ENCODE results near the gene RAC3.
"Not testable (repeated sequence)": the region's sequence is repeated elsewhere in the genome, so short reads cannot be mapped to it uniquely, and the experiment has no call there.

RAC3 gene

GRCh38 chr17:82025401-82026107 lies 5.9 kb upstream of the RAC3 start:
- DNase-seq: no peak

- DNase-seq: no peak
These were observed 3.2 kb upstream of the RAC3 start for GRCh38 chr17:82028246-82028645.

DNA sequence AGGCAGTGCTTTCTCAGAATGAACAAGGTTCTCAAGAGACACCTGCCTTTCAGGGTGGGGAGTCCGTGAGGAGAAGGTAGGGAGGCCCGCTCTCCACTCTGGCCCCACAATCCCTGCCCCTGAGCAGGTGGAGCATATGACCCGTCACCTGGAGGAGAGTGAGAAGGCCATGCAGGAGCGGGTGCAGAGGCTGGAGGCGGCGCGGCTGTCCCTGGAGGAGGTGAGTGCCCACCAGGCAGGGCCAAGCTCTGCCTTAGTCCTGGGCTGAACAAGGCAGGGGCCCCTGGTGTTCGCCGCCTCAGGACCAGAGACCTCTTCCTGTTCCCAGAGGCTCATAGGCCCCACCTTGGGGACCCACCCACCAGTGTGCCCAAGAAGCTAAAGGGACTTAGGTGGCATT lies 2.5 kb upstream of the RAC3 start:
- DNase-seq: no peak

DNA sequence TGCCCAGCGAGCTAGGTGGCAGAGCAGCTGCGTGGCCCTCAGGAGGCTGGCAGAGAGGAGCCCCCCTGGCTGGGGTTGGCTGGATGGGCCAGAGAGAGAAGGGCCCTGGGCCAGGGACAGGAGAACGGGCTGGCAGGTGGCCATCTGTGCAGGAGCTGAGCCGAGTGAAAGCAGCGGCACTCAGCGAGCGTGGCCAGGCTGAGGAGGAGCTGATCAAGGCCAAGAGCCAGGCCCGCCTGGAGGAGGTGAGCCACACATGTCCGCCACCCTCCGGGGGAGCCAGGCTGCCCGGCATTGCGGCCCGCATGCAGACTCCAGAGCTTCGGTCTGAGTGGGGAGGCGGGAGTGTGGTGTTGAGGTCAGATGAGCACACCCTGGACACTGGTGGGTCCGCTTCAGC lies 2.1 kb upstream of the RAC3 start:
- DNase-seq: no peak

- no peak for DNase-seq
These were observed 1.4 kb upstream of the RAC3 start for GRCh38 chr17:82029990-82030469.

DNA sequence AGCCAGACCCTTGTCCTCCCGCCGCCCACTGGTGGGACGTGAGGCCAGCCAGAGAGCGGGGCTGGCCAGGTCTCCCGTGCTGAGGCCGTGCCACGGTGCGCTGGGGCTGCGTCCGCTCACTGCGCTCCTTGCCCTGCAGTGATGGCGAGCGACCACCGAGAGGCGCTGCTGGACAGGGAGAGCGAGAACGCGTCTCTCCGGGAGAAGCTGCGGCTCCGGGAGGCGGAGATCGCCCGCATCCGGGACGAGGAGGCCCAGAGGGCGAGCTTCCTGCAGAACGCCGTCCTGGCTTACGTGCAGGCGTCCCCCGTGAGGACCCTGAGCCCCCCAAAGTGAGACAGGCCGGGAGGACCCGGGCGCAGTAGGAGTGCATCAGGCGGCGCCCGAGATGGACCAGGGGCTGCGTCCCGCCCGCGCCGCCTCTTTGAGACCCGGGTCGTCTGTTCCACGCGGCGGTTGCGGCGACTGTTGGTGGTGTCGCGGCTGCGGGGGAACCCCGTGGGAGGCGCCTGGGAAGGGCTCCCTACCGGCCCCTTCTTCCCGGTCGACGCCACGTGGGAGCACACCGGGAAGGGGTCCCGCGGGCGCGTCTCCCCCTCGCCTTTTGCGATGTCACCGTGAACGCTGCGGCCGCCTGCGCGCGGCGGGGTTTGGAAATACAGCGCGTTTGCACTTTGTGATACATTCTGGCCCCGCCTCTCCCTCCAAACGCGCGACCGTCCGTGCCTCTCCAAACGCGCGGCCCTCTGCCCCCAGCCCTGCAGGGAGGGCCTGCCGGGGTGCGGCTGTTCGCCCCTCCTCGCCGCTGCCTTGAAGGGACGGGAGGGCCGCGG lies 792 bp upstream of the RAC3 start:
- DNase-seq: peak; percentile 79

DNA sequence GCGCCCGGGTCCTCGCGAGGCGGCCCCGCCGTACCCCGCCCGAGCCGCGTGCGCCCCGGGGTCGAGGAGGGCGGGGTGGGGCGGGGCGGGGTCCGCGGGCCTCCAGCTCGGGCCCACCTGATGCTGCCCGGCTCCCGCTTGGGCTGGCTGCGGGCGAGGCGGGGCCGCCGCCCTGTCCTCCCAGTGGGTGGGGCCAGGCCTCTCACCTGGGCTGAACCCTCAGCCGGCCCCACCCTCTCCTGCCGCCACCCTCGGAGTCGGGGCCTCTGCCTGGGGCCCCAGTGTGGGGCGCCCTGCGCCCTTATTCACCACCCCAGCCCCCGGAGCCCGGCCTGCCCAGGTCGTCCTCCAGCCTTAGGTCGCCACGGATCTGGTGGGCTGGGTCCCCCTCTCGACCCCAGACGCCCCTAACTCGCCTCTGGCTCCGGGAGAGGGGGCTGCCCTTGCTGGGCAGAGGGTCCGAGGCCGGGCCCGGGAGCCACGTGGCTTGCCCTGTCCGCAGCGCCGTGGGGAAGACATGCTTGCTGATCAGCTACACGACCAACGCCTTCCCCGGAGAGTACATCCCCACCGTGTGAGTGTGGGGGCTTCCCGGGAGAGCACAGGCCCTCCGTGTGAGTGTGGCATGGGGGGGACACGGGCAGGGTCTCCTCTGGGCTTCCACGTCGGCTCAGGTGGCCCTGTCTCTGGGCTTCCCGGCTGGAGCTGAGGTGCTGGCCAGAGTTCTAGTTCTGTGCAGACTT lies 578 bp downstream of the RAC3 start:
- DNase-seq: peak; percentile 54

DNA sequence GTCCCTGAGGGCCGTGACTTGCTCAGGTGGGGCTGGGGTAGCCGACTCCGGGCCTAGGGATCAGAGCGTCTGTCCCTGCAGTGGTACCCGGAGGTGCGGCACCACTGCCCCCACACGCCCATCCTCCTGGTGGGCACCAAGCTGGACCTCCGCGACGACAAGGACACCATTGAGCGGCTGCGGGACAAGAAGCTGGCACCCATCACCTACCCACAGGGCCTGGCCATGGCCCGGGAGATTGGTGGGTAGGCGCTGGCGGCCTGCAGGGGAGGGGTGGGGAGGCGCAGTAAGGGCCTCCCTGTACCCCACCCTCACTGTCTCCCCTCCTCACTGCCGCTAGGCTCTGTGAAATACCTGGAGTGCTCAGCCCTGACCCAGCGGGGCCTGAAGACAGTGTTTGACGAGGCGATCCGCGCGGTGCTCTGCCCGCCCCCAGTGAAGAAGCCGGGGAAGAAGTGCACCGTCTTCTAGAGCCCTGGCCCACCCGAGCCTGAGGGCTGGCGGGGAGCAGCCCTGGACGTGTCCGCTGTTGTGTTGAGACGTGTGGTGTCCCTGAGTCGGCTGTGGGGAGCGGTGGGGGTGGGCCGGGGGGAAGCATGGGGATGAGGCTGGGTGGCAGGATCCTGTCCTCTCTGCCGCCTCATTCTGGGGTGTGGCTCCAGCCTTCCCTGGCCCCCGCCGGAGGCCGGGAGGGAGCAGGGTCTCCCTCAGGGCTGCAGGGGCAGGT lies 2.0 kb downstream of the RAC3 start:
- DNase-seq: no peak

GRCh38 chr17:82034371-82035011 lies 3.0 kb downstream of the RAC3 start:
- no peak for DNase-seq

DNA sequence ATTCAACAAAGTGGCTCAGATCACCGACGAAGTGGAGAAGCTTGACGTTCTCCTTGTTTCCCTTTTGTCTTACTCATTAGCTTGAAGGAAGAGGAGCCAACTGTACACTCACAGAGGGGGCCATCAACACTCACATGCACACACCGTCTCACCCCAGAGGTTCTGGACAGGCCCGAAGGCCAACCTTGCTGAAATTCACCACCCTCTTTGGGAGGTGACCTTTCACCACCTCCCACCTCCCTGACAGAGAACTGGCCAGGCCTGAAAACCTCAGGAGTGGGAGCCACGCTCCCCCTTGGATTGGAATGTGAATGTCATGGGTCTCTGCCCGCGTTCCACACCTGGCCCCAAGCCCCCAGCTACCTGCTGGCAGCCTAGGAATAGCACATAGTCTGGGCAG lies 4.0 kb downstream of the RAC3 start:
- no peak for DNase-seq

DNA sequence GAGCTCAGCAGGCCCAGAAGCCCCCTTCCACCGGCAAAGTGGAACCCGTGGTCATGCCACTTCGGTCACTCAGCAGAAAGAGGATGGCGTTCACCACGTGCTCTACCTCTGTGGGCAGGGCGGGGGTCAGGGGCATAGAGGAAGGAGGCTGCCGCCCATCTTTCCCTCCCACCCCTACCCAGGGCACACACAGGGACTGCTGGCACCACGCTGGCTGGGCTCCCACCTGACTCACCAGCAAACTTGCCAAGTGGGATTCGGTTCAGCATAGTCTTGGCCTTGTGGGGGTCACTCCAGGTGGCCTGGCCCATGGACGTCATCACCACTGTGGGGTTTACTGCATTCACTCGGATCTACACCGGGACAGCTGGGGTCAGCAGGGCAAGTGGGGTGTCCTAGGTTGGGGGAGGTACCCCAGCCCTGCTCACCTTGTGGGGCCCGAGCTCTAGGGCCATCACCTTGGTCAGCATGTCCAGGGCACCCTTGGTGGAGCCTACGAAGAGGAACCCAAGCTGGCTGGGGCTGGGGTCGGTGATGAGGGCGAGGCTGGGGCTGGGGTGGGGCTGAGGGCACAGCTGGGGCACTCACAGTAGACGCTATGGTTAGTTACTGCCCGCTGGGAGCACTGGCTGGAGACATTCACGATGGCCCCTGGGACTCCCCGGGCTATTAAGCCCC lies 4.6 kb downstream of the RAC3 start:
- no peak for DNase-seq

DNA sequence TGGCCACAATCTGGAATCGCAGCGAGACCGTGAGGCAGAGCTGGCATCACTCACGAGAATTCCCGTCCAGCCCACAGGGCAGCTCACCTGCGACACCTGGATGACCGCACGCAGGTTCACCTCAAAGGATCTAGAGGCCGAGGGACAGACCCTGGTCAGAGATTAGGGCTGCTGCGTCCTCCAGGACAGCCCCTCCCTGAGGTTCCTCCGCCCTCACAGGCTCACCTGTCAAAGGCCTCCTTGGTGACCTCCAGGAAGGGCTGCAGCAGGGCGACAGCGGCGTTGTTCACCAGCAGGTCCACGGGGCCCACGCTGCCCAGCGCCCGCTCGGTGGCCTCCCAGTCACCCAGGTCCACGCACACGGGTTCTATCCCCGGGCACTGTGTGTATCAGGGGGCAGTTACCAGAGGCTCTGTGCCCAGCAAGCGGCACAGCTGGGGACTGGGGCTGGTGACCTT lies 5.2 kb downstream of the RAC3 start:
- DNase-seq: no peak

DNA sequence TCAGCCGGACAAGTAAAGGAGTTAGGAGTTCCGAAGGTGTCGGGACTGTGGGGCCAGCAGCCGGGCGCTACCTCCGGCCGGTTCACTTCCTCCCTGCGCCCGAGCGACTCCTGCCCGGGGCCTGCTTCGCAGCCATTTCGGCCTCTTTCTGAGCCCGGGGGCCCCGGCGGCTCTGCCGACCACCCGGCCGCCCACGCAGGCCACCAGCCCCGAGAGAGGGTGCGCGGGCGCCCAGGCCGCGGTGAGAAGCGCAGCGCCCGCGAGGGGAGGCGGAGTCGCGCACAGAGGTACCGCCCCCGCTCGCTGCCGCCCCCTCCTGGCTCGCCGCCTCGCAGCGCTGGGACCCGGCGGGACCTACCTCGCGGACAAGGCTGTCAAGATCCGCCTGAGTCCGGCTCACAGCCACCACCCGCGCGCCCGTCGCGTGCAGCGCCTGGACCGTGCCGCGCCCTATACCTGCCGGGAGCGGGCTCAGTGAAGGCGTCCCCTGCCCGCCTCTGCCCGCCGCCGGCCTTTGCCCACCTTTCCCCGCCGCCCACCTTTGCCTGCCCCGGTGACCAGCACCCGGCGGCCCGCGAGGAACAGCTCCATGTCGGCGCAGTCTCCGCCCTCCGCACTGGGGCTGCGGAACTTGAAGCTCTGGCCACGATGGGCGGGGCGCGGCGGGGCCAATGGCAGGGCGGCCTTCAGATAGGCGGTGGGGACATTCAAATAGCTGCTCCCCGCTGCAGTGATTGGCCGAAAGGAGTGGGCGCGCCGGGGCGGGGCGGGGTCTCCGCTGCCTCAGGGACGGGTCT lies 5.8 kb downstream of the RAC3 start, which contains the start of gene DCXR:
Gene DCXR (minus strand): TSS at position 606 of the 797 bp plus-strand sequence. CDS start 15 bp downstream, at position 591.
- peak; percentile 92 for DNase-seq

DNA sequence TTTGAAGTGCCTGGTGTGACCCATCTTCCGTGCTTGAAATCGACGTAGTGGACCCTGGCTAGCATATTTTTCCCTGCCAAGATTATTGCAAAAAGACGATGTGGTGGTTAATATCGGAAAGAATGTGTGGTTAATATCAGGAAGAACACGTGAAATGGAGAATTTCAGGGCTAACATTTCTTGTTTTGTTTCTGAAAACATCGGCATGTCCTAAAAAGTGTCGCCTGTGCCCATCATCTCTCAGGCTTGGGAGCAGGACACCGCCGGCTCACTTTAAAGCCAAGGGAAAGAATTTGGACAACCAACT lies 6.4 kb downstream of the RAC3 start:
- no peak for DNase-seq

DNA sequence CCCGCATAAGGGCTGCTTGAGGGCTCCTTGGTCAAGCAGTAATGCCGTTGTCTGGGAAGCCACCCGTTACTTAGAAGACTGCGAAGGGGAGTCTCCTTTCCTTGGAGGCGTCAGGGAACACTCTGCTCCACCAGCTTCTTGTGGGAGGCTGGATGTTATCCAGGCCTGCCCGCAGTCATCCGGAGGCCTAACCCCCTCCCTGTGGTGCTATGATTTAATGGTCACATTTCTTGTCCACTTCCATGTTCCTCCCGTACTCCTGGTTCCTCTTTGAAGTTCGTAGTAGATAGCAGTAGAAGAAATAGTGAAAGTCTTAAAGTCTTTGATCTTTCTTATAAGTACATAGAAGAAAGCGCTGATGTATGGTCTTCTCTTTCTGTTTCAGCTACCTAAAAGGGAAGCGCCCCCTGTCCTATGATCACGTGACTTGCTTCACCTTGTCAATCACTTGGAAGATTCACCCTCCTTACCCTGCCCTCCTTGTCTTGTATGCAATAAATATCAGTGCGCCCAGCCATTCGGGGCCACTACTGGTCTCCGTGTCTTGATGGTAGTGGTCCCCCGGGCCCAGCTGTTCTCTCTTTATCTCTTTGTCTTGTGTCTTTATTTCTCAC lies 7.4 kb downstream of the RAC3 start:
- not testable (repeated sequence) for DNase-seq

- no peak for DNase-seq
These were observed 8.3 kb downstream of the RAC3 start for GRCh38 chr17:82039695-82040299.

- no peak for DNase-seq
These were observed 9.8 kb downstream of the RAC3 start for GRCh38 chr17:82041144-82041814.

GRCh38 chr17:82042649-82043048 lies 11.2 kb downstream of the RAC3 start:
- DNase-seq: no peak

DNA sequence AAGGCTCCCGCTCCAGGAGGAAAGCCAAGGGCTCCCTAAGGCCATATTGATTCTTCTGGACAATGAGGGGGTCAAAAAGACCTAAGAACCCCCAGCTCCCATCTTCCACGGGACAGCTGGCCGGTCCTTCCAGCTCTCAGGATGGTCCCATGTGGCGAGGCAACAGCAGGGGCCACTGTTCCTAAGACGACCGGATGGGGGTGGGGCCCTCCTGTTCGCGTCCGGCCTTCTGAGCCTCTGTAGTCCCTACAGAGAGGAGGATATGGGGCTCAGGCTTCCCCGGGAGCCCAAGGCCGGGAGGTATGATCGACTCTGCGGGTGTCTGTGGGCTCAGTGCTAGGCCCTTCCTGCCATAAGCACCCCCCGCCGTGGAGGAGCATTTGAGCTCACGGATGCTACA lies 12.0 kb downstream of the RAC3 start:
- no peak for DNase-seq

Data from NCI-H2171 (cell line).